Endothelial cell of umbilical vein (primary cell): ENCODE data around the gene HDLBP.

Source experiments
- EZH2 ChIP-seq: IDR thresholded peaks from 2 replicates; pipeline ENCODE4 v1.6.1; 2012; ENCODE audit warnings: borderline replicate concordance, low read depth, mild to moderate bottlenecking, moderate library complexity, low read length, inconsistent platforms; ENCODE audit not compliant: severe bottlenecking
- FOS ChIP-seq: IDR thresholded peaks from 2 replicates; pipeline ENCODE4 v1.6.1; 2011; ENCODE audit warnings: mild to moderate bottlenecking, low read length, moderate library complexity, borderline replicate concordance; ENCODE audit not compliant: insufficient read depth
- GATA2 ChIP-seq: IDR thresholded peaks from 2 replicates; pipeline ENCODE4 v1.7.0; 2011; ENCODE audit warnings: low read depth, mild to moderate bottlenecking, moderate library complexity, mixed read lengths, low read length; ENCODE audit not compliant: insufficient read length, insufficient read depth
- MAX ChIP-seq: IDR thresholded peaks from 2 replicates; pipeline ENCODE4 v1.6.1; 2011; ENCODE audit not compliant: insufficient read depth, insufficient read length
- POLR2A ChIP-seq: IDR thresholded peaks from 2 replicates; pipeline ENCODE4 v1.6.1; 2012; ENCODE audit warnings: low read depth, mild to moderate bottlenecking, control low read depth, low read length
- POLR2AphosphoS5 ChIP-seq: IDR thresholded peaks from 2 replicates; pipeline ENCODE4 v1.6.1; 2012; ENCODE audit warnings: low read depth, mild to moderate bottlenecking, control low read depth, low read length, moderate library complexity; ENCODE audit not compliant: insufficient read depth
- TF ChIP-seq, protein P1 (sequence below), 2 donors: IDR thresholded peaks; 1 replicate in 1 of 2; 2 replicates in 1 of 2; pipeline ENCODE4 v1.5.1; 2011; ENCODE audit warnings: low read length in 2 of 2, mild to moderate bottlenecking in 2 of 2, moderate library complexity in 2 of 2, control low read depth in 1 of 2, inconsistent platforms in 1 of 2, low read depth in 1 of 2; ENCODE audit not compliant: insufficient read depth in 1 of 2; ENCODE audit errors: extremely low read depth in 1 of 2

DNA sequence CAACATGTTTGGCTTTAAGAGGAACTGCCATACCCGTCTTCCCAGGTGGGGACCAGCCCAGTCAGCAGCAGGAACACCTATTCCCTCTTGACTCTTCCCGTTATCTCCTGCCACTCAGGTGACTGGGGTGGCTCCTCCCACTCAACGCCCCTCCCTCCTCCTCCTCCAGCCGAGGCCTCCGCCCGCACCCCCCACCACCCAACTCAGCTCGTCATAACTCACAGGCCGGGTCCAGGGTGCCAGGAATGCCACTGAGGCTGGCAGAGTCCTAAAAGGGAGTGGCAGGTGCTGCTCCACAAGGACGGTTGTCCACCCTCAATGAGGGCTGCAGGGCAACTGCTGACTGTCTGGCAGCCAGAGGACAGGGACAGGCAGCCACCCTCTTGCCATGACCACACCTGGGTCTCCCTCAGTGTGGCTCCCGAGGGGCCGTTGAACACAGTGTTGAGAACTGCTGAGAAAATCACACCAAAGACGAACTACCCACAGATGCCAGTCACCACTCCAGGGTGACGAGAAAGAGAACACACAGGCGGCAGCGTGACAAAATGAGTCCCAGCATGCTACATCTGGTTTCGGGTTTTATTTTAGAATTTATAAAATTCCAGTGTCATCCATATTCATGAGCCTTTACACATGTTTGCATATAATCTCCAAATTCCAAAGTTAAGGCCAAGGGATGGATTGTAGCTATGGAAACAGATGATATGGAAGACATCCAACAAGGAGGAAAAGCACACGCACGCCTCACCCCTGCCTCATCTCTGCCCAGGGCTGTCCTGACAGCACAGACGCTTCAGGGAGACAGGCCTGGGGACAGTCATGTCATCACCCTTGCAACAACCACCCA, 88.5 kb downstream of the HDLBP start:
- no peak for TF ChIP-seq FOS
- TF ChIP-seq, protein P1, sequence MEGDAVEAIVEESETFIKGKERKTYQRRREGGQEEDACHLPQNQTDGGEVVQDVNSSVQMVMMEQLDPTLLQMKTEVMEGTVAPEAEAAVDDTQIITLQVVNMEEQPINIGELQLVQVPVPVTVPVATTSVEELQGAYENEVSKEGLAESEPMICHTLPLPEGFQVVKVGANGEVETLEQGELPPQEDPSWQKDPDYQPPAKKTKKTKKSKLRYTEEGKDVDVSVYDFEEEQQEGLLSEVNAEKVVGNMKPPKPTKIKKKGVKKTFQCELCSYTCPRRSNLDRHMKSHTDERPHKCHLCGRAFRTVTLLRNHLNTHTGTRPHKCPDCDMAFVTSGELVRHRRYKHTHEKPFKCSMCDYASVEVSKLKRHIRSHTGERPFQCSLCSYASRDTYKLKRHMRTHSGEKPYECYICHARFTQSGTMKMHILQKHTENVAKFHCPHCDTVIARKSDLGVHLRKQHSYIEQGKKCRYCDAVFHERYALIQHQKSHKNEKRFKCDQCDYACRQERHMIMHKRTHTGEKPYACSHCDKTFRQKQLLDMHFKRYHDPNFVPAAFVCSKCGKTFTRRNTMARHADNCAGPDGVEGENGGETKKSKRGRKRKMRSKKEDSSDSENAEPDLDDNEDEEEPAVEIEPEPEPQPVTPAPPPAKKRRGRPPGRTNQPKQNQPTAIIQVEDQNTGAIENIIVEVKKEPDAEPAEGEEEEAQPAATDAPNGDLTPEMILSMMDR (IDR thresholded peaks at IDR 0.05; ENCODE audit: extremely low read depth in 1 of 2, insufficient read depth in 1 of 2, low read depth in 1 of 2, low read length in 2 of 2), result no peak
- TF ChIP-seq MAX, result no peak
- TF ChIP-seq POLR2AphosphoS5, result no peak
- TF ChIP-seq POLR2A, result no peak
- no peak for TF ChIP-seq EZH2
- TF ChIP-seq GATA2, result no peak
